ENCODE data around the gene ARPC1A. TPM values are rescaled to one million over a fixed set of nuclear protein-coding genes. Genes with fewer than 3 reads are reported as not detected.

The ARPC1A gene
- total RNA-seq, 1 experiment from 2014 or later = 149 TPM

DNA sequence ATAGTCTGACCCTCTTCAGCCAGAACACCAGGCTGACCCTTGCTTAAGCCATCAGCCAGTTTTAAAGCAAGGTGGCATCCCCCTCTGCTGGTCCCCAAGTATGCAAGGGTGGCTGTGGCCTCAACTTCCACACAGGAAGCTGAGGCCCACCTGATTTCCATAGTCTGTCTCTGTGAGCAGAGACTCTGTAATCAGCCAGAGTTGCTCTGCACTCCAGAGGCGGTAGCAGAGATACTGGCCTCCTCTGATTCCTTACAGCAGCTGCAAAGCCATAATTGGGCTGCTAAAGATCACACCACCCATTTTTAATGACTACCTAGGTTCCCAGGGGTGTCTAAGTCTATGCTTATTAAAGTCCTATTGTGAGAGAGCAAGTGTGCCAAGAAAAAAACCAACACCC lies 80.9 kb downstream of the ARPC1A start:
- peaks cover 30% of the 10 kb centered on the region for H3K4me1 Mint-ChIP-seq (ENCODE audit: insufficient read depth, unreplicated experiment)
- H3K4me3 Mint-ChIP-seq (ENCODE audit: unreplicated experiment) = peak overlapping the region; percentile 97
- ChIA-PET CTCF (interaction anchor here (0.5 to 1.6 kb wide), 3 partner anchors 8 to 431 kb away, joined by 3 to 6 read pairs (median 4); no protein-coding TSS in a partner anchor), POLR2A (interaction anchor here (0.6 to 4.0 kb wide), 11 partner anchors 7 to 307 kb away, joined by 3 to 46 read pairs (median 5); no protein-coding TSS in a partner anchor)
- H3K9me3 Mint-ChIP-seq (ENCODE audit: unreplicated experiment) = no peaks in the 10 kb centered on the region
- H3K27me3 Mint-ChIP-seq (ENCODE audit: insufficient read depth, unreplicated experiment) = no peaks in the 10 kb centered on the region
- no peak for DNase-seq (ENCODE audit: unreplicated experiment)
- no TSS peak for BruUV-seq (replicated peaks)
- TF ChIP-seq, protein P1, sequence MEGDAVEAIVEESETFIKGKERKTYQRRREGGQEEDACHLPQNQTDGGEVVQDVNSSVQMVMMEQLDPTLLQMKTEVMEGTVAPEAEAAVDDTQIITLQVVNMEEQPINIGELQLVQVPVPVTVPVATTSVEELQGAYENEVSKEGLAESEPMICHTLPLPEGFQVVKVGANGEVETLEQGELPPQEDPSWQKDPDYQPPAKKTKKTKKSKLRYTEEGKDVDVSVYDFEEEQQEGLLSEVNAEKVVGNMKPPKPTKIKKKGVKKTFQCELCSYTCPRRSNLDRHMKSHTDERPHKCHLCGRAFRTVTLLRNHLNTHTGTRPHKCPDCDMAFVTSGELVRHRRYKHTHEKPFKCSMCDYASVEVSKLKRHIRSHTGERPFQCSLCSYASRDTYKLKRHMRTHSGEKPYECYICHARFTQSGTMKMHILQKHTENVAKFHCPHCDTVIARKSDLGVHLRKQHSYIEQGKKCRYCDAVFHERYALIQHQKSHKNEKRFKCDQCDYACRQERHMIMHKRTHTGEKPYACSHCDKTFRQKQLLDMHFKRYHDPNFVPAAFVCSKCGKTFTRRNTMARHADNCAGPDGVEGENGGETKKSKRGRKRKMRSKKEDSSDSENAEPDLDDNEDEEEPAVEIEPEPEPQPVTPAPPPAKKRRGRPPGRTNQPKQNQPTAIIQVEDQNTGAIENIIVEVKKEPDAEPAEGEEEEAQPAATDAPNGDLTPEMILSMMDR (IDR thresholded peaks at IDR 0.05; ENCODE audit: unreplicated experiment) = no peak
- intact Hi-C loops (cut with micrococcal nuclease) = no loop called here
- H3K36me3 Mint-ChIP-seq (ENCODE audit: insufficient read depth, unreplicated experiment) = peaks cover 66% of the 10 kb centered on the region
- no peak overlapping the region for H3K27ac Mint-ChIP-seq (ENCODE audit: low read depth, unreplicated experiment)

DNA sequence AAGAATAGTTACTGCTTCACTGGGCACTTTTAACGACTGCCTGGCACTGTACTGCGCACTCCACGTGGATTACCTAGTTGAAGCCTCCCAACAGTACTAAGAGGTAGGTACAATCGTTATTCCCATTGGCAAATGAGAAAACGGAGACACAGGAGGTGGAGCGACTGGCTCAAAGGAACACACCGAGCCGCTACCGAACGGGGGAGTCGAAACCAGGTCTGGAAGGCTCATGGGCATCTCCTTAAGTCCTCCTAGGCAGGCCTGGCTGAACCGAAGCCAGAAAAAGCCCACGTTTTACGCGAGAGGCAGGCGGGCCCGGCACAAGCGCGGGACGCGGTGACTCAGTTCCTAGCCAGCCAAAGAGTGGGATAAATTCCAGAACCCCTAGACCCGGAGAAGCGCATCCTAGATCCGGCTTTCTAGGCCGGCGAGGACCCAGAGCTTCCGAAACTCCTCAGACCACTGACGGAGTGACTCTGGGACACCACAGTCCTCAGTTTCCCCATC lies 82.2 kb downstream of the ARPC1A start:
- Mint-ChIP-seq H3K4me1 (ENCODE audit: insufficient read depth, unreplicated experiment) (peaks cover 30% of the 10 kb centered on the region), H3K36me3 (ENCODE audit: insufficient read depth, unreplicated experiment) (peaks cover 66% of the 10 kb centered on the region), H3K27ac (ENCODE audit: low read depth, unreplicated experiment) (peak overlapping the region; percentile 98), H3K9me3 (ENCODE audit: unreplicated experiment) (no peaks in the 10 kb centered on the region), H3K4me3 (ENCODE audit: unreplicated experiment) (peak overlapping the region; percentile 97), H3K27me3 (ENCODE audit: insufficient read depth, unreplicated experiment) (no peaks in the 10 kb centered on the region)
- BruUV-seq (replicated peaks) = no TSS peak
- peak; percentile 67 for DNase-seq (ENCODE audit: unreplicated experiment)
- ChIA-PET POLR2A (interaction anchor here (0.6 to 4.0 kb wide), 29 partner anchors 8 to 1021 kb away, joined by 3 to 46 read pairs (median 5); partner anchors contain the start of genes ARPC1A, ATP5MF, CPSF4 and KPNA7), CTCF (interaction anchor here (0.6 to 1.6 kb wide), 5 partner anchors 9 to 266 kb away, joined by 3 to 6 read pairs (median 3); no protein-coding TSS in a partner anchor)
- intact Hi-C loops (cut with micrococcal nuclease) = loop anchor here (2.0 kb wide), 1 partner anchor 29 kb away; no protein-coding TSS in a partner anchor
- TF ChIP-seq, protein P1 (IDR thresholded peaks at IDR 0.05; ENCODE audit: unreplicated experiment) = no peak

DNA sequence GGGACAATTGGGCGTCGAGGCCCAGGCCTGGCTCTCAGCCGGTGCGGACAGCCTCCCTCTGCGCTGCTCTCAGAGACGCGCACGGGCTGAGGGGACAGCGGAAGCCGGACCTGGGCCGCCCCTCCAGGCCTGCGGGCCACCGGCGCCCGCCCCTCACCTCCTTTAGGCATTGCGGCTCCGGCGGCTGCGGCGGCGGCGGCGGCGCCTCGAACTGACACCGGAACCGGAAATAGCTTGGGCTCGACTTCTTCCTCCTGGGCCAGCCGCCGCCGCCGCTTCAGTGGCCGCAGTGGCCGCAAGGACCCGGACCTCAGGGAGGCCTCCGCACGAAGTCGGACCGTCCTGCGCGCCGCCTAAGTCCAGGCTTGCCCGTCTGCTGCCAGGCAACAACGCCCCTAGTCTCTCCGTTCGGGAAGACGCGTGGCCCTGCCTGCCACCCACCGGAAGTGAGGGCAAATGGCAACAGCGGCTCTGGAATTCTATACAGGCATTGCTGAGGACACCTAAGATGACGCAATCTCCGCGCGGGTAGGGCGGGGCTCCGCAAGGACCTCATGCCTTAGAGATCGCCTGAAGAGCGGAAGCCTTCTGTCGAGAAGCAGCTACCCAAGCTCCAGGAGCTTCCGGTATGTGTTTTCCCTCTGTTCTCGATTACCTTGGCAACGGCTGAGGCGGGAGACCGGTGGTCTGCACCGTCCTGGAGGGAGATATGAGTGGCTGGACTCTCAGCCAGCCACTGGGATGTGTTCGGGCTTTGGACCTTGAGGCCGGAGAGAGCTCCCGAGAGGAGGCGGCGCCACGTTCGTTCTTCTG lies 82.9 kb downstream of the ARPC1A start, which contains the start of the genes BUD31 and PDAP1:
BUD31 (plus strand) TSS at position 591 of the 813 bp plus-strand sequence. CDS start 2,124 bp downstream, outside the sequence.
PDAP1 (minus strand) TSS at position 219 of the 813 bp plus-strand sequence; CDS start at position 170, 49 bp downstream.
- ChIA-PET CTCF (interaction anchor here (0.6 to 1.6 kb wide), 4 partner anchors 10 to 48 kb away, joined by 3 to 6 read pairs (median 4); no protein-coding TSS in a partner anchor), POLR2A (interaction anchor here (0.5 to 4.0 kb wide), 45 partner anchors 9 to 1020 kb away, joined by 3 to 46 read pairs (median 5); partner anchors contain the start of genes ARPC1A, ARPC1B, ATP5MF and CPSF4)
- H3K4me1 Mint-ChIP-seq (ENCODE audit: insufficient read depth, unreplicated experiment) = peaks cover 30% of the 10 kb centered on the region
- H3K27me3 Mint-ChIP-seq (ENCODE audit: insufficient read depth, unreplicated experiment) = no peaks in the 10 kb centered on the region
- TF ChIP-seq, protein P1 (IDR thresholded peaks at IDR 0.05; ENCODE audit: unreplicated experiment) = no peak
- no peaks in the 10 kb centered on the region for H3K9me3 Mint-ChIP-seq (ENCODE audit: unreplicated experiment)
- peak; percentile 91 for DNase-seq (ENCODE audit: unreplicated experiment)
- peak within 1 kb of the TSS; percentile 97 for H3K4me3 Mint-ChIP-seq (ENCODE audit: unreplicated experiment)
- peaks cover 66% of the 10 kb centered on the region for H3K36me3 Mint-ChIP-seq (ENCODE audit: insufficient read depth, unreplicated experiment)
- H3K27ac Mint-ChIP-seq (ENCODE audit: low read depth, unreplicated experiment) = peak within 1 kb of the TSS; percentile 98
- intact Hi-C loops (cut with micrococcal nuclease) = loop anchor here (2.0 kb wide), 1 partner anchor 30 kb away; no protein-coding TSS in a partner anchor
- BruUV-seq (replicated peaks) = no TSS peak
